ENCODE results near the gene CYBC1. TPM values are rescaled to one million over a fixed set of nuclear protein-coding genes. Genes with fewer than 3 reads are reported as not detected.

The CYBC1 gene
- polyA plus RNA-seq, 2 of the 4 experiments (the other 2 are of a cell fraction): 81.8 to 86.5 TPM

DNA sequence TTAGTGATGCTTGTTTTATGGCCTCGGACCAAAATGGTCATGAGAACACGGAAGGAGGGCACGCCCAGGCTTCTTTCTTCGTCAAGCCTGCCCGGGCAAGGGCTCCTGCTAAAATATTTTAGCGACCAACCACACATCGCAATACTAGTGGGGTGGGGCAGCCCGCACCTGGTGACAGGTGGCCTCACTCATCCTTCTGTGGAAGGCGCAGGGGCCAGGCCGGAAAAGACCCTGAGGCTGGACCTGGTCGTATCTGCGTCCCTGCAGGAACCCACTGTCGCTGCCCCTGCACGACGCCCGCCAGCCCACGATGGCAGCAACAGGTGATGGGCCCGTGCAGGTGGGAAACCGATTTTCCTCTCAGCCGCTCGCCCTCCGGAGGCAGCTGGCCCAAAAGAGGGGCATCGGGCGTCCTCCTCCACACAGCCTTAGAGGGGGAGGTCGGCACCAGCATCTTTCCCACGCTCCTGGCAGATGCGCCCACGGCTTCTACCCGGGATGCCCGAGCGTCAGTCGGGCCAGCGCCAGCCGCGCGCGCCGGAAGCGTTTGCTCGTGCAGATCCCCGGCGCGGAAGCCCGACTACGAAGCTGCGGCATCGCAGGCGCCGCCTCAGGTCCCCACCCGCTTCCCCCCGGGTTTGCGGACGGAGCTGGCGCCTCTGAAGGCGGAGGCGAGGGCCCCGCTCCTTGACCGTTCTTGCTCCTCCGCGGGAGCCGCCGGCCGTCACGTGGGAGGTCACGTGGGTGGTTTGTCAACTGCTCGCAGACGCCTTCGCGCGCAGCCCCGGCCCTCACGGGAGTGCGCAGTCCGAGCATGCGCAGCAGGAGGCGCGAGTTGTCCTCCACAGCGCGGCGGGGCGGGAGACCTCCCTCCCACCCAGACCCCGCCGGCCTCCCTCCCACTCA lies 46.2 kb upstream of the CYBC1 start (continued):
- no peak for TF ChIP-seq SREBF2 (IDR thresholded peaks at IDR 0.05)
- TF ChIP-seq ESRRA (IDR thresholded peaks at IDR 0.05; ENCODE audit: borderline replicate concordance, low read length): no peak
- TF ChIP-seq, protein P1, sequence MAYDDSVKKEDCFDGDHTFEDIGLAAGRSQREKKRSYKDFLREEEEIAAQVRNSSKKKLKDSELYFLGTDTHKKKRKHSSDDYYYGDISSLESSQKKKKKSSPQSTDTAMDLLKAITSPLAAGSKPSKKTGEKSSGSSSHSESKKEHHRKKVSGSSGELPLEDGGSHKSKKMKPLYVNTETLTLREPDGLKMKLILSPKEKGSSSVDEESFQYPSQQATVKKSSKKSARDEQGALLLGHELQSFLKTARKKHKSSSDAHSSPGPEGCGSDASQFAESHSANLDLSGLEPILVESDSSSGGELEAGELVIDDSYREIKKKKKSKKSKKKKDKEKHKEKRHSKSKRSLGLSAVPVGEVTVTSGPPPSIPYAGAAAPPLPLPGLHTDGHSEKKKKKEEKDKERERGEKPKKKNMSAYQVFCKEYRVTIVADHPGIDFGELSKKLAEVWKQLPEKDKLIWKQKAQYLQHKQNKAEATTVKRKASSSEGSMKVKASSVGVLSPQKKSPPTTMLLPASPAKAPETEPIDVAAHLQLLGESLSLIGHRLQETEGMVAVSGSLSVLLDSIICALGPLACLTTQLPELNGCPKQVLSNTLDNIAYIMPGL (CRISPR knock-in tag; IDR thresholded peaks at IDR 0.05; ENCODE audit: borderline replicate concordance): peak; percentile 53; the same call in 1 of the 2 replicates
- no peak for TF ChIP-seq KDM5A (IDR thresholded peaks at IDR 0.05)
- TF ChIP-seq FOXS1 (CRISPR knock-in tag; IDR thresholded peaks at IDR 0.05): peak; percentile 71; the same call in 1 of the 2 replicates
- no peak for TF ChIP-seq POLR2AphosphoS2 (conservative IDR thresholded peaks at IDR 0.05; ENCODE audit: low read length)
- peak; percentile 97 for TF ChIP-seq HOXB13 (CRISPR knock-in tag; IDR thresholded peaks at IDR 0.05; ENCODE audit: low read depth)
- TF ChIP-seq ZFP36 (IDR thresholded peaks at IDR 0.05; ENCODE audit: borderline replicate concordance, partially characterized antibody): no peak
- no peak for TF ChIP-seq SMC3 (IDR thresholded peaks at IDR 0.05)
- TF ChIP-seq, protein P2, sequence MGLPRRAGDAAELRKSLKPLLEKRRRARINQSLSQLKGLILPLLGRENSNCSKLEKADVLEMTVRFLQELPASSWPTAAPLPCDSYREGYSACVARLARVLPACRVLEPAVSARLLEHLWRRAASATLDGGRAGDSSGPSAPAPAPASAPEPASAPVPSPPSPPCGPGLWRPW (IDR thresholded peaks at IDR 0.05): no peak
- TF ChIP-seq HOXA7 (CRISPR knock-in tag; IDR thresholded peaks at IDR 0.05): no peak
- TF ChIP-seq CBX8 (IDR thresholded peaks at IDR 0.05): no peak
- no peak for TF ChIP-seq MAZ (IDR thresholded peaks at IDR 0.05; ENCODE audit: borderline replicate concordance, low read depth, low read length)
- no peak; the same call in 1 of the 2 replicates for TF ChIP-seq MYC (IDR thresholded peaks at IDR 0.05; ENCODE audit: borderline replicate concordance, low read length)
- TF ChIP-seq, protein P3, sequence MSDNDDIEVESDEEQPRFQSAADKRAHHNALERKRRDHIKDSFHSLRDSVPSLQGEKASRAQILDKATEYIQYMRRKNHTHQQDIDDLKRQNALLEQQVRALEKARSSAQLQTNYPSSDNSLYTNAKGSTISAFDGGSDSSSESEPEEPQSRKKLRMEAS (IDR thresholded peaks at IDR 0.05): peak; percentile 100
- peak; percentile 85; the same call in 1 of the 2 replicates for TF ChIP-seq PHF8 (IDR thresholded peaks at IDR 0.05; ENCODE audit: borderline replicate concordance, low read depth)
- TF ChIP-seq, protein P4, sequence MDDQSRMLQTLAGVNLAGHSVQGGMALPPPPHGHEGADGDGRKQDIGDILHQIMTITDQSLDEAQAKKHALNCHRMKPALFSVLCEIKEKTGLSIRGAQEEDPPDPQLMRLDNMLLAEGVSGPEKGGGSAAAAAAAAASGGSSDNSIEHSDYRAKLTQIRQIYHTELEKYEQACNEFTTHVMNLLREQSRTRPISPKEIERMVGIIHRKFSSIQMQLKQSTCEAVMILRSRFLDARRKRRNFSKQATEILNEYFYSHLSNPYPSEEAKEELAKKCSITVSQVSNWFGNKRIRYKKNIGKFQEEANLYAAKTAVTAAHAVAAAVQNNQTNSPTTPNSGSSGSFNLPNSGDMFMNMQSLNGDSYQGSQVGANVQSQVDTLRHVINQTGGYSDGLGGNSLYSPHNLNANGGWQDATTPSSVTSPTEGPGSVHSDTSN (IDR thresholded peaks at IDR 0.05): no peak
- TF ChIP-seq, protein P5, sequence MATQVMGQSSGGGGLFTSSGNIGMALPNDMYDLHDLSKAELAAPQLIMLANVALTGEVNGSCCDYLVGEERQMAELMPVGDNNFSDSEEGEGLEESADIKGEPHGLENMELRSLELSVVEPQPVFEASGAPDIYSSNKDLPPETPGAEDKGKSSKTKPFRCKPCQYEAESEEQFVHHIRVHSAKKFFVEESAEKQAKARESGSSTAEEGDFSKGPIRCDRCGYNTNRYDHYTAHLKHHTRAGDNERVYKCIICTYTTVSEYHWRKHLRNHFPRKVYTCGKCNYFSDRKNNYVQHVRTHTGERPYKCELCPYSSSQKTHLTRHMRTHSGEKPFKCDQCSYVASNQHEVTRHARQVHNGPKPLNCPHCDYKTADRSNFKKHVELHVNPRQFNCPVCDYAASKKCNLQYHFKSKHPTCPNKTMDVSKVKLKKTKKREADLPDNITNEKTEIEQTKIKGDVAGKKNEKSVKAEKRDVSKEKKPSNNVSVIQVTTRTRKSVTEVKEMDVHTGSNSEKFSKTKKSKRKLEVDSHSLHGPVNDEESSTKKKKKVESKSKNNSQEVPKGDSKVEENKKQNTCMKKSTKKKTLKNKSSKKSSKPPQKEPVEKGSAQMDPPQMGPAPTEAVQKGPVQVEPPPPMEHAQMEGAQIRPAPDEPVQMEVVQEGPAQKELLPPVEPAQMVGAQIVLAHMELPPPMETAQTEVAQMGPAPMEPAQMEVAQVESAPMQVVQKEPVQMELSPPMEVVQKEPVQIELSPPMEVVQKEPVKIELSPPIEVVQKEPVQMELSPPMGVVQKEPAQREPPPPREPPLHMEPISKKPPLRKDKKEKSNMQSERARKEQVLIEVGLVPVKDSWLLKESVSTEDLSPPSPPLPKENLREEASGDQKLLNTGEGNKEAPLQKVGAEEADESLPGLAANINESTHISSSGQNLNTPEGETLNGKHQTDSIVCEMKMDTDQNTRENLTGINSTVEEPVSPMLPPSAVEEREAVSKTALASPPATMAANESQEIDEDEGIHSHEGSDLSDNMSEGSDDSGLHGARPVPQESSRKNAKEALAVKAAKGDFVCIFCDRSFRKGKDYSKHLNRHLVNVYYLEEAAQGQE (IDR thresholded peaks at IDR 0.05): peak; percentile 51
- TF ChIP-seq ZNF302 (CRISPR knock-in tag; IDR thresholded peaks at IDR 0.05): no peak
- TF ChIP-seq TP53 (CRISPR knock-in tag; IDR thresholded peaks at IDR 0.05): peak; percentile 94
- no peak for TF ChIP-seq HDAC2 (IDR thresholded peaks at IDR 0.05)
- no peak for TF ChIP-seq JUNB (IDR thresholded peaks at IDR 0.05)
- TF ChIP-seq, protein P6, sequence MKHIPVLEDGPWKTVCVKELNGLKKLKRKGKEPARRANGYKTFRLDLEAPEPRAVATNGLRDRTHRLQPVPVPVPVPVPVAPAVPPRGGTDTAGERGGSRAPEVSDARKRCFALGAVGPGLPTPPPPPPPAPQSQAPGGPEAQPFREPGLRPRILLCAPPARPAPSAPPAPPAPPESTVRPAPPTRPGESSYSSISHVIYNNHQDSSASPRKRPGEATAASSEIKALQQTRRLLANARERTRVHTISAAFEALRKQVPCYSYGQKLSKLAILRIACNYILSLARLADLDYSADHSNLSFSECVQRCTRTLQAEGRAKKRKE (CRISPR knock-in tag; IDR thresholded peaks at IDR 0.05; ENCODE audit: low read depth): peak; percentile 96
- TF ChIP-seq BHLHE40 (IDR thresholded peaks at IDR 0.05; ENCODE audit: low read depth, low read length): peak; percentile 34; the same call in 1 of the 2 replicates
- no peak for TF ChIP-seq RCOR1 (IDR thresholded peaks at IDR 0.05; ENCODE audit: low read depth, low read length)
- TF ChIP-seq CBX2 (IDR thresholded peaks at IDR 0.05; ENCODE audit: borderline replicate concordance, low read depth): no peak
- no peak for TF ChIP-seq ZC3H11A (IDR thresholded peaks at IDR 0.05)
- TF ChIP-seq, protein P7, sequence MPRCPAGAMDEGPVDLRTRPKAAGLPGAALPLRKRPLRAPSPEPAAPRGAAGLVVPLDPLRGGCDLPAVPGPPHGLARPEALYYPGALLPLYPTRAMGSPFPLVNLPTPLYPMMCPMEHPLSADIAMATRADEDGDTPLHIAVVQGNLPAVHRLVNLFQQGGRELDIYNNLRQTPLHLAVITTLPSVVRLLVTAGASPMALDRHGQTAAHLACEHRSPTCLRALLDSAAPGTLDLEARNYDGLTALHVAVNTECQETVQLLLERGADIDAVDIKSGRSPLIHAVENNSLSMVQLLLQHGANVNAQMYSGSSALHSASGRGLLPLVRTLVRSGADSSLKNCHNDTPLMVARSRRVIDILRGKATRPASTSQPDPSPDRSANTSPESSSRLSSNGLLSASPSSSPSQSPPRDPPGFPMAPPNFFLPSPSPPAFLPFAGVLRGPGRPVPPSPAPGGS (IDR thresholded peaks at IDR 0.05): peak; percentile 83
- no peak for TF ChIP-seq RAD21 (conservative IDR thresholded peaks at IDR 0.05 in 1 of 2, IDR thresholded peaks at IDR 0.05 in 1 of 2)
- TF ChIP-seq, protein P8, sequence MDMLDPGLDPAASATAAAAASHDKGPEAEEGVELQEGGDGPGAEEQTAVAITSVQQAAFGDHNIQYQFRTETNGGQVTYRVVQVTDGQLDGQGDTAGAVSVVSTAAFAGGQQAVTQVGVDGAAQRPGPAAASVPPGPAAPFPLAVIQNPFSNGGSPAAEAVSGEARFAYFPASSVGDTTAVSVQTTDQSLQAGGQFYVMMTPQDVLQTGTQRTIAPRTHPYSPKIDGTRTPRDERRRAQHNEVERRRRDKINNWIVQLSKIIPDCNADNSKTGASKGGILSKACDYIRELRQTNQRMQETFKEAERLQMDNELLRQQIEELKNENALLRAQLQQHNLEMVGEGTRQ (IDR thresholded peaks at IDR 0.05): peak; percentile 100
- no peak for TF ChIP-seq EHMT2 (IDR thresholded peaks at IDR 0.05; ENCODE audit: low read depth)
- no peak for TF ChIP-seq RARB (CRISPR knock-in tag; IDR thresholded peaks at IDR 0.05)
